Ascending aorta (tissue), 2 donors: Measurements from ENCODE around the gene CCDC197. TPM values are rescaled to one million over a fixed set of nuclear protein-coding genes. Genes with fewer than 3 reads are reported as not detected.

ENCODE experiments used
- DNase-seq, 2 donors: peaks; one replicate each; pipeline ENCODE4 v3.0.0-alpha.2; 2019; ENCODE audit warnings: low spot score in 2 of 2
- H3K27ac ChIP-seq, 2 donors: fragments of 200-600 bp; sonication (generic); one replicate each; pipeline ENCODE4 v1.5.1; 2016 to 2017; ENCODE audit warnings: mild to moderate bottlenecking in 1 of 2
- H3K27me3 ChIP-seq: fragments of 200-600 bp; sonication (generic); one replicate; pipeline ENCODE4 v1.5.1; 2017
- H3K36me3 ChIP-seq, 2 donors: fragments of 200-600 bp; sonication (generic); one replicate each; pipeline ENCODE4 v1.5.1; 2016
- H3K4me1 ChIP-seq, 2 donors: fragments of 200-600 bp; sonication (generic); one replicate each; pipeline ENCODE4 v1.5.1; 2016 to 2017; ENCODE audit warnings: mild to moderate bottlenecking in 1 of 2
- H3K4me3 ChIP-seq, 2 donors: fragments of 200-600 bp; sonication (generic); one replicate each; pipeline ENCODE4 v1.5.1; 2016 to 2017; ENCODE audit warnings: mild to moderate bottlenecking in 1 of 2
- H3K9me3 ChIP-seq, 2 donors: fragments of 200-600 bp; sonication (generic); one replicate each; pipeline ENCODE4 v1.5.1; 2016
- intact Hi-C: fragments of 100-400 bp; cut with DNase I; formaldehyde crosslinking; loops from one replicate; pipeline ENCODE4 v1.15.1; 2023
- total RNA-seq: library from RNA; depleted of rRNA; stranded (reverse); fragments of >200 nt; gene quantifications from one replicate; pipeline ENCODE4 v1.1.0, GENCODE V29; 2016
- TF ChIP-seq, protein P1 (sequence below), 3 experiments: fragments of 200-600 bp in 2 of 3; fragments of 450-650 bp in 1 of 3; sonication (generic) in 2 of 3; IDR thresholded peaks; one replicate each; pipeline ENCODE4 v1.5.1; 2016 to 2019; ENCODE audit warnings: antibody characterized with exemption in 3 of 3, mild to moderate bottlenecking in 1 of 3, moderate library complexity in 1 of 3

CCDC197 gene
- total RNA-seq, 1 donor from 2014 or later = not detected

DNA sequence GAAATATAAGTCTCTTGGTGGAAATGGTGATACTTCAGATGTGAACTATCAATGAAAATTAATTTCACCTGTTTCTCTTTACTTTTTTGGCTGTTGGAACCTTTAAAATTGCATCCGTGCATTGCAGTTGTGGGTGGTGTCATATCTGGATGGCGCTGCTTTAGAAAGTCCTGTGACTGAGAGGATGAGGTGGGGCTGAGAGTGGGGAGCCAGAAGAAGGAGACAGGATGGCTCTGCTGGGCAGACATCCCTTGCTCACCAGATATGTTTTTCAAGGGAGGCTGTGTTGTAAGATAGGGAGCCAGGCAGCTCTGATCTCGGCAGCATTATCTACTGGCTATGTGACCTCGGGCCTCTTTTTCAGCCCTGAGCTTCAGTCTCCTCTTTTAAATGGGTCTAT, 33.4 kb upstream of the CCDC197 start:
- DNase-seq = no peak
- no peaks in the 10 kb centered on the region for H3K27me3 ChIP-seq
- peak overlapping the region; percentile 34 to 75 for H3K27ac ChIP-seq
- TF ChIP-seq, protein P1, sequence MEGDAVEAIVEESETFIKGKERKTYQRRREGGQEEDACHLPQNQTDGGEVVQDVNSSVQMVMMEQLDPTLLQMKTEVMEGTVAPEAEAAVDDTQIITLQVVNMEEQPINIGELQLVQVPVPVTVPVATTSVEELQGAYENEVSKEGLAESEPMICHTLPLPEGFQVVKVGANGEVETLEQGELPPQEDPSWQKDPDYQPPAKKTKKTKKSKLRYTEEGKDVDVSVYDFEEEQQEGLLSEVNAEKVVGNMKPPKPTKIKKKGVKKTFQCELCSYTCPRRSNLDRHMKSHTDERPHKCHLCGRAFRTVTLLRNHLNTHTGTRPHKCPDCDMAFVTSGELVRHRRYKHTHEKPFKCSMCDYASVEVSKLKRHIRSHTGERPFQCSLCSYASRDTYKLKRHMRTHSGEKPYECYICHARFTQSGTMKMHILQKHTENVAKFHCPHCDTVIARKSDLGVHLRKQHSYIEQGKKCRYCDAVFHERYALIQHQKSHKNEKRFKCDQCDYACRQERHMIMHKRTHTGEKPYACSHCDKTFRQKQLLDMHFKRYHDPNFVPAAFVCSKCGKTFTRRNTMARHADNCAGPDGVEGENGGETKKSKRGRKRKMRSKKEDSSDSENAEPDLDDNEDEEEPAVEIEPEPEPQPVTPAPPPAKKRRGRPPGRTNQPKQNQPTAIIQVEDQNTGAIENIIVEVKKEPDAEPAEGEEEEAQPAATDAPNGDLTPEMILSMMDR (IDR thresholded peaks at IDR 0.05) = no peak
- H3K9me3 ChIP-seq = no peaks in the 10 kb centered on the region
- intact Hi-C loops = no loop called here
- H3K4me3 ChIP-seq = no peak overlapping the region
- peaks cover 0 to 9% of the 10 kb centered on the region in 2 donors for H3K36me3 ChIP-seq
- peaks cover 2 to 50% of the 10 kb centered on the region in 2 donors for H3K4me1 ChIP-seq

DNA sequence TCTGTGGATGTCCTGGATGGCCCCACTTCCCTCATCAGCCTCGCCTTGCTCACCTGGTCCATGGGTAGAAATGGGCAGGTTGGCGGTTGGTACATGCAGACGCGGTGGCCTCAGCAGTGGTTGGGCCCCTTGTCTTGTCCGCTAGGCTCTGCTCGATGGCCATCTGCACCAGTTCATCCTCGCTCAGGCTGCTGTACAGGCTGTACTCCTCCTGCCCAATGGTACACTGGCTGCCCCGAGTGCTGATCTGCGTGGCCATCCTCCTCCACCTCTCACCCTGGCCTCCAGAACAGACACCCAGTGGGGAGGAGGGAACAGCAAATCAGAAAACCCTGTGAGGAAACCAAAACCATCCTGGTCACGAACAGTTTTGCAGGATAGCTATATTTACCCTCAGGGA, 32.8 kb upstream of the CCDC197 start:
- peaks cover 6 to 49% of the 10 kb centered on the region in 2 donors for H3K4me1 ChIP-seq
- no peak for DNase-seq
- H3K9me3 ChIP-seq = no peaks in the 10 kb centered on the region
- no peaks in the 10 kb centered on the region for H3K27me3 ChIP-seq
- peaks cover 0 to 9% of the 10 kb centered on the region in 2 donors for H3K36me3 ChIP-seq
- H3K27ac ChIP-seq = peak overlapping the region; percentile 59 to 75
- H3K4me3 ChIP-seq = no peak overlapping the region
- TF ChIP-seq, protein P1 (IDR thresholded peaks at IDR 0.05) = no peak
- intact Hi-C loops = no loop called here

DNA sequence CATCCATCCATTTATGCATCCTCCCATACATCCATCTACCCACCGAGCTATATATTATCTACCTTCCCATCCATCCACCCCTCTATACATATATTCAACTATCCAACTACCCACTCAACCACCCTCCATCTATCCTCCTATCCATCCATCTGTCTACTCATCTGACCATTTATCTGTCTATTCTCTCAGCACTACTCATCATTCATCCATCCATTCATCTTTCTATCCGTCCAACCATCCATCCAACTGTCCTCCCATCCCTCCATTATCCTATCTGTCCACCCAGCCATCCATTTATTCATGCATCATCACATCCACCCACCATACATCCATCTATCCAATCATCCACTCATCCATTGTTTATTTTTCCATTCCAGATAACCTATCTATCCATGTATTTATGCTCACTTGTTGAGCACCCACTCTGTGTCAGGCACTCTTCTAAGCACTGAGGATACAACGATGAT, 32.2 kb upstream of the CCDC197 start:
- DNase-seq = no peak
- H3K4me3 ChIP-seq = no peak overlapping the region
- intact Hi-C loops = loop anchor here (1.0 kb wide), 2 partner anchors 11 to 30 kb away; partner anchors contain the start of gene ASB2
- peaks cover 0 to 9% of the 10 kb centered on the region in 2 donors for H3K36me3 ChIP-seq
- TF ChIP-seq, protein P1 (IDR thresholded peaks at IDR 0.05) = no peak
- H3K9me3 ChIP-seq = no peaks in the 10 kb centered on the region
- peaks cover 8 to 48% of the 10 kb centered on the region in 2 donors for H3K4me1 ChIP-seq
- peak overlapping the region; percentile 59 to 75 for H3K27ac ChIP-seq
- H3K27me3 ChIP-seq = no peaks in the 10 kb centered on the region

DNA sequence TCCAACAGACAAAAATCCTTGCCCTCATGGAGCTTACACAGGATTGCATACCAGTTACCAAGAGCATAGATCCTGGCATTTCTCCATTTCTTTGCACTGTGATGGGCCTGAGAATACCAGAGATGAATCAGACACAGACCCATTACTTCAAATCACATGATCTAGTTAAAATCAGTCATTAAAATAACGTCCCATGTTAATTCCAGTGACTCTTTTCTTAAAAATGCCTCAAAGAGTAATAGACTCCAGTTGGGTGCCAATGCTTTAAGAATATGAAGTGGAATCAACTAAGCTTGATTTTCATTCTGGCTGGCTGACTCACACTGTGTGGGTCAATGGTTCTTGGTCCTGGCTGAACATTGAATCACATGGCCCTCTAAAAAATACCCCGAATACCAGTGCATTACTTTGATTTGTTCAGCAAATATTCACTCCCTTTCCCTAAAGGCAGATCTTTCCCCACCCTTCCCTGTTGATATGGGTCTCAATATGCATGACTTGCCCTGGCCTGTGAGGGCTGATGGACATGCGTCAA, 31.7 kb upstream of the CCDC197 start:
- Histone ChIP-seq H3K9me3 (no peaks in the 10 kb centered on the region), H3K27me3 (no peaks in the 10 kb centered on the region), H3K4me3 (no peak overlapping the region), H3K4me1 (peaks cover 11 to 50% of the 10 kb centered on the region in 2 donors), H3K27ac (peak overlapping the region; percentile 95), H3K36me3 (peaks cover 0 to 9% of the 10 kb centered on the region in 2 donors)
- intact Hi-C loops = loop anchor here (1.0 kb wide), 2 partner anchors 11 to 30 kb away; partner anchors contain the start of gene ASB2
- DNase-seq = peak in 1 of 2 donors; percentile 79
- TF ChIP-seq, protein P1 (IDR thresholded peaks at IDR 0.05) = no peak

DNA sequence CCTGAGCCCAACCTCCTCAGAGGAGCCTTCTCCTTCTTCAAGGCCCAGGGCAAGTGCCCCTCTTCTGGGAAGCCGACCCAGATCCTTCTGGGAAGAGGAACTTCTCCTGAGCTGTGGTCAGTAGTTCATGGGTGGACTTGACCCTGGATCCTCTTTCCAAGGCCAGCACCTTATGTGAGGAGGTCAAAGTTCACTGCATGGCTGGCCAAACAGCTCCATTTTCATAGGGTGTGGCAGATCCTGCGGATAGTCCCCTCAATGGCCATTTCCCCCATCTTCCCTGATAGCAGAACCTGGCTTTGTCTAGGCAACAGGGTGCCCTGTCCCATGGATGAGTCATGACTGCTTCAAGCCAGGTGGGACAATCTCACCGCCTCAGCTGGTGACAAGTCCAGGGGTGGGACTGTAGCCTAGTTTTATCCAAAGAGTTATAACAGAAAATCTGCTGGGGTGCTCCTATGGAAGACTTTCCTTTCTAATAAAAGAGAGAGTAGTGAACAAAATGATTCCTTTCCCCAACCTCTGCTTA, 31.1 kb upstream of the CCDC197 start:
- H3K27me3 ChIP-seq = no peaks in the 10 kb centered on the region
- intact Hi-C loops = loop anchor here (1.0 kb wide), 2 partner anchors 10 to 29 kb away; partner anchors contain the start of gene ASB2
- H3K9me3 ChIP-seq = no peaks in the 10 kb centered on the region
- H3K4me3 ChIP-seq = no peak overlapping the region
- H3K27ac ChIP-seq = peak overlapping the region; percentile 95
- H3K4me1 ChIP-seq = peaks cover 11 to 57% of the 10 kb centered on the region in 2 donors
- peaks cover 0 to 9% of the 10 kb centered on the region in 2 donors for H3K36me3 ChIP-seq
- TF ChIP-seq, protein P1 (IDR thresholded peaks at IDR 0.05) = no peak
- DNase-seq = no peak
